ENCODE measurements around the gene BCL3.

- TF ChIP-seq CTCF (IDR thresholded peaks at IDR 0.05; ENCODE audit: low read length), result no peak
- TF ChIP-seq EZH2 (IDR thresholded peaks at IDR 0.05; ENCODE audit: borderline replicate concordance, low read length), result no peak
Measured at GRCh38 chr19:44731622-44732021, 16.9 kb upstream of the BCL3 start.
